ENCODE data around the gene MOG.
"Not testable (repeated sequence)": the region's sequence is repeated elsewhere in the genome, so short reads cannot be mapped to it uniquely, and the experiment has no call there.

MOG gene

GRCh38 chr6:29641430-29642148 is 15.3 kb upstream of the MOG start:
- no peak for DNase-seq (ENCODE audit: low read depth)

GRCh38 chr6:29647927-29648642 is 8.8 kb upstream of the MOG start:
- DNase-seq (ENCODE audit: low read depth) = peak; percentile 39

- DNase-seq (ENCODE audit: low read depth) = peak; percentile 93
Observed at GRCh38 chr6:29649701-29650673, 6.9 kb upstream of the MOG start.

- DNase-seq (ENCODE audit: low read depth) = peak; percentile 18
Observed at GRCh38 chr6:29651413-29652197, 5.3 kb upstream of the MOG start.

- DNase-seq (ENCODE audit: low read depth) = no peak
Observed at GRCh38 chr6:29652198-29652584, 4.7 kb upstream of the MOG start.

GRCh38 chr6:29653452-29654038 is 3.3 kb upstream of the MOG start:
- peak; percentile 64 for DNase-seq (ENCODE audit: low read depth)

GRCh38 chr6:29655658-29656057 is 1.2 kb upstream of the MOG start:
- no peak for DNase-seq (ENCODE audit: low read depth)

GRCh38 chr6:29656157-29656556 is 735 bp upstream of the MOG start:
- no peak for DNase-seq (ENCODE audit: low read depth)

- DNase-seq (ENCODE audit: low read depth) = no peak
Observed at GRCh38 chr6:29661071-29661470, 4.2 kb downstream of the MOG start.

GRCh38 chr6:29661502-29662141 is 4.7 kb downstream of the MOG start:
- DNase-seq (ENCODE audit: low read depth) = not testable (repeated sequence)

- DNase-seq (ENCODE audit: low read depth) = no peak
Observed at GRCh38 chr6:29663300-29664042, 6.6 kb downstream of the MOG start.

GRCh38 chr6:29665942-29666825 is 9.3 kb downstream of the MOG start:
- DNase-seq (ENCODE audit: low read depth) = no peak

- no peak for DNase-seq (ENCODE audit: low read depth)
Observed at GRCh38 chr6:29666826-29667130, 9.9 kb downstream of the MOG start.

- no peak for DNase-seq (ENCODE audit: low read depth)
Observed at GRCh38 chr6:29667158-29667557, 10.3 kb downstream of the MOG start.

GRCh38 chr6:29671026-29671425 is 14.1 kb downstream of the MOG start:
- DNase-seq (ENCODE audit: low read depth) = no peak

GRCh38 chr6:29672116-29672515 is 15.2 kb downstream of the MOG start:
- not testable (repeated sequence) for DNase-seq (ENCODE audit: low read depth)

GRCh38 chr6:29673161-29673560 is 16.3 kb downstream of the MOG start:
- no peak for DNase-seq (ENCODE audit: low read depth)

GRCh38 chr6:29674008-29674407 is 17.1 kb downstream of the MOG start:
- no peak for DNase-seq (ENCODE audit: low read depth)

- no peak for DNase-seq (ENCODE audit: low read depth)
Observed at GRCh38 chr6:29675561-29675960, 18.7 kb downstream of the MOG start.

All from fibroblast of gingiva (primary cell).